GM19351 (cell line): ENCODE data around the gene SNRNP25.
"Not testable (repeated sequence)": the region's sequence is repeated elsewhere in the genome, so short reads cannot be mapped to it uniquely, and the experiment has no call there.

Experiments used
- ATAC-seq: cut with Tn5 transposase; IDR thresholded peaks from one replicate; pipeline ENCODE4 v1.9.1; 2021; ENCODE audit warnings: mild to moderate bottlenecking, moderate library complexity; ENCODE audit not compliant: unreplicated experiment

The SNRNP25 gene

GRCh38 chr16:53346-54236, at the start of gene SNRNP25, which contains the start of gene POLR3K:
TSS of gene SNRNP25 (plus strand) at chr16:53828. CDS start at chr16:54017, 189 bp downstream.
TSS of gene POLR3K (minus strand) at chr16:53608. CDS start at chr16:53586, 22 bp downstream.
- peak; percentile 93 for ATAC-seq

- ATAC-seq, result no peak
Observed at GRCh38 chr16:9903-10665, 43.5 kb upstream of the SNRNP25 start.

DNA sequence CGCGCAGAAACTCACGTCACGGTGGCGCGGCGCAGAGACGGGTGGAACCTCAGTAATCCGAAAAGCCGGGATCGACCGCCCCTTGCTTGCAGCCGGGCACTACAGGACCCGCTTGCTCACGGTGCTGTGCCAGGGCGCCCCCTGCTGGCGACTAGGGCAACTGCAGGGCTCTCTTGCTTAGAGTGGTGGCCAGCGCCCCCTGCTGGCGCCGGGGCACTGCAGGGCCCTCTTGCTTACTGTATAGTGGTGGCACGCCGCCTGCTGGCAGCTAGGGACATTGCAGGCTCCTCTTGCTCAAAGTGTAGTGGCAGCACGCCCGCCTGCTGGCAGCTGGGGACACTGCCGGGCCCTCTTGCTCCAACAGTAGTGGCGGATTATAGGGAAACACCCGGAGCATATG, 42.9 kb upstream of the SNRNP25 start:
- not testable (repeated sequence) for ATAC-seq

GRCh38 chr16:17062-17765, 36.4 kb upstream of the SNRNP25 start:
- ATAC-seq, result not testable (repeated sequence)

- ATAC-seq, result not testable (repeated sequence)
Observed at GRCh38 chr16:20886-21285, 32.7 kb upstream of the SNRNP25 start.

DNA sequence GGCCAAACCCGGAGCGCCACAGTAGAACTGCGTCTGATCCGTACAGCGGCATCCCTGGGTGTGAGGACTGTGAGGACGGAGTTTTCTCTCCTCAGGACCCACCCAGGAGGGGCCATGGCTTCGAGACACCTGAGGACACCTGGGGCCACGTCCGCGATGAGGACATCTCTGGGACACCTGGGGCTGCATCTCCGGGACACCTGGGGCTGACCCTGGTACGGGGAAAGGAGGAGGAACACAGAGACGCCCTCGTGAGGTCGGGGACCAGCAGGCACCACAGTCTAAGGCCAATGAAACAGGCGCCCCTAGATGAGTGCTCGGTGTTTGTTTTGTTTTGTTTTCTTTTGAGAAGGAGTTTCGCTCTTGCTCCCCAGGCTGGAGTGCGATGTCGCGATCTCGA, 29.5 kb upstream of the SNRNP25 start:
- not testable (repeated sequence) for ATAC-seq

- peak; percentile 70 for ATAC-seq
Observed at GRCh38 chr16:25926-26348, 27.7 kb upstream of the SNRNP25 start.

DNA sequence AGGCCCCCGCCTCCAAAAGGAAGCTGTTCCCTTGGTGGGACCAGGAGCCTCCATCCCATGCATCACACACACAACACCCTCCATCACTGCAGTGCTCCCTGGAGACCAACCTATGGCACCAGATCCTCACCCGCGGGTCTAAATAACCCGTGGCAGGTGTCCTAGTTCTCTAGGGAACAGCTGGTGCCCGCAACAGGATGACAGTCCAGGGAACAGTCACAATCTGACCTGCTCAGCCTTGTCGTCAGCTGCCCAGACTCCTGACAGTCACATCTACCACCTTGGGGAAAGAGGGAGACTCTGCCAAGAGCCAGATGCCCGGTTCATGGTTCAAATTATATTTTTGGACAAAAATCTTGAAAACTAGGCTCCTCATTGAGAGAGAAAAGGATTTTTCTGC, 23.0 kb upstream of the SNRNP25 start:
- not testable (repeated sequence) for ATAC-seq

DNA sequence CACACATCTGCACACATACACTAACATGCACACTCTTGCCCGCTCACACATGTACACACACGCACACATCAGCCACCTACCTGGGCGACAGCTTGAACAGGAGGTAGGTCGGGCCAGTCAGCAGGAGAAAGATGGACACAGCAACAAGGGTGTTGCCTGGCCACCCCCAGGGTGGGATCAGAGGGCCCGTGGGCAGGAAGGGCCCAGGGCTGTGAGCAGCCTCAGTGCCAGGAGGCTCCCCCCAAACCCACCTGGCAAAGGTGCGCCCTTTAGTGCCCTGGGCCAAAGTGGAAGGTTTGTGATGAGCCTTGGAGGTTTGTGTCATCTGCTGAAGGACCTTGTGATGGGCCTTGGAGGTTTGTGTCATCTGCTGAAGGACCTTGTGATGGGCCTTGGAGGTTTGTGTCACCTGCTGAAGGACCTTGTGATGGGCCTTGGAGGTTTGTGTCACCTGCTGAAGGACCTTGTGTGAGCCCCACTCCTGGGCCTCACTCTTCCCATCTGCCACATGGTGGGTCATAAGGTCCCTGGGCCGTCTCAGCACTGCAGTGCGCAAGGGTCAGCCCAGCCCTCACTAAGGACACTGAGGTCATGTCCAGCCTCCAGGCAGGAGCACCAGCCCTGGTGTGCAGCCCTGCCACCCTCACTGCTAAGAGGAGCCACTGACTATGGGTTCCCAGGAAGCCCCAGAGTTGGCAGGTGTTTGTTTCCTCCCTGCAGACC, 20.3 kb upstream of the SNRNP25 start:
- not testable (repeated sequence) for ATAC-seq

DNA sequence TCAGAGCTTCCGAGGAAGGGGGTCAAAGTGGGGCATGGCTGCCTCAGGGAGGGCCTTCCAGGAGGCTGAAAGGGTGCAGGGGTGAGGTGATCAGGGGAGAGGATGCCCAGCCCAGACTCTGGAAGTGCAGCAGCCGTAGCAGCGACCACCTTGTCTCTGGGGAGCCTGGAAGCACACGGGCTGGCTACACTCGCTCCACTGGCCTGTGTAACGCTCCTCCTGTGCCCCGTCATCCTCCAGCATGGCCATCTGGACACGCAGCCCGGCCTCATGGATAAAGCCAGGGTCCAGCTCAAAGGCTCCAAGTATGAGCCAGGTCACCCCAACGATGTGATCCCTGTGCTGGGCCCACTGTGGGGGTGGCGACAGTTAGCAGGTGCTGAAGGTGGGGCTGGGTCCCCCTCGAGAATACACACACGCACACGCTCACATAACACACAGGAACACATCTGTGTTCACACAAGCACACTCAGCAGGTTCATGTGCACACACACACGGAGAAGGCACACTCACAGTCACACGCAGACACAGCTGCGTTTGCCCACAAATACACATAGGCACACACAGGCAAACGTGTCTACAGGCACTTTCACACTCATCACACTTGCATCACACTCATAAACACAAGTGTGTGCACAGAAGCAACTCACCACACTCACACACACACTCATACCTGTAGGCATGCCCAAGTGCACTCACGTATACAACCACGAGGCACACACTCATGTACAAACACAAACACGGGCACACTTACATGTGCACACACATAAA, 19.6 kb upstream of the SNRNP25 start:
- no peak for ATAC-seq

- no peak for ATAC-seq
Observed at GRCh38 chr16:34648-34987, 19.0 kb upstream of the SNRNP25 start.

- no peak for ATAC-seq
Observed at GRCh38 chr16:35011-35677, 18.5 kb upstream of the SNRNP25 start.

- ATAC-seq, result no peak
Observed at GRCh38 chr16:35678-36305, 17.8 kb upstream of the SNRNP25 start.

GRCh38 chr16:36336-36984, 17.2 kb upstream of the SNRNP25 start:
- ATAC-seq, result no peak

GRCh38 chr16:37511-37910, 16.1 kb upstream of the SNRNP25 start:
- ATAC-seq, result no peak

- ATAC-seq, result not testable (repeated sequence)
Observed at GRCh38 chr16:38206-38605, 15.4 kb upstream of the SNRNP25 start.

- ATAC-seq, result peak; percentile 87
Observed at GRCh38 chr16:38941-39892, 14.4 kb upstream of the SNRNP25 start.
